GM23248 (cell line): ENCODE measurements around the gene OPCML. TPM values are rescaled to one million over a fixed set of nuclear protein-coding genes. Genes with fewer than 3 reads are reported as not detected.

Experiments used
- DNase-seq: peaks from one replicate; pipeline ENCODE4 v3.0.0-alpha.2; 2015
- H2AFZ ChIP-seq: fragments of 200-600 bp; sonication (generic); 2 replicates; pipeline ENCODE4 v1.6.1; 2016; ENCODE audit warnings: antibody characterized with exemption
- H3F3A ChIP-seq: fragments of 200-600 bp; sonication (generic); 2 replicates; pipeline ENCODE4 v1.6.1; 2016; ENCODE audit warnings: mild to moderate bottlenecking, antibody characterized with exemption, mixed run types; ENCODE audit not compliant: insufficient read depth
- H3K27ac ChIP-seq: fragments of 200-600 bp; sonication (generic); 2 replicates; pipeline ENCODE4 v1.5.1; 2016; ENCODE audit warnings: mild to moderate bottlenecking
- H3K27me3 ChIP-seq: fragments of 200-600 bp; sonication (generic); replicated peaks from 2 replicates; pipeline ENCODE4 v1.6.1; 2016; ENCODE audit warnings: mild to moderate bottlenecking; ENCODE audit not compliant: insufficient read depth
- H3K36me3 ChIP-seq: fragments of 200-600 bp; sonication (generic); 2 replicates; pipeline ENCODE4 v1.6.1; 2016; ENCODE audit warnings: low read depth, mild to moderate bottlenecking
- H3K4me1 ChIP-seq: fragments of 200-600 bp; sonication (generic); 2 replicates; pipeline ENCODE4 v1.6.1; 2016; ENCODE audit warnings: mild to moderate bottlenecking; ENCODE audit not compliant: insufficient read depth
- H3K4me2 ChIP-seq: fragments of 200-600 bp; sonication (generic); one replicate; pipeline ENCODE4 v1.6.1; 2016; ENCODE audit warnings: mild to moderate bottlenecking; ENCODE audit not compliant: unreplicated experiment
- H3K4me3 ChIP-seq: fragments of 200-600 bp; sonication (generic); 2 replicates; pipeline ENCODE4 v1.5.1; 2016; ENCODE audit warnings: mild to moderate bottlenecking
- H3K79me2 ChIP-seq: fragments of 200-600 bp; sonication (generic); 2 replicates; pipeline ENCODE4 v1.6.1; 2016; ENCODE audit warnings: mild to moderate bottlenecking; ENCODE audit not compliant: insufficient read depth
- H3K9ac ChIP-seq: fragments of 200-600 bp; sonication (generic); 2 replicates; pipeline ENCODE4 v1.6.1; 2016; ENCODE audit warnings: mild to moderate bottlenecking
- H3K9me2 ChIP-seq: fragments of 200-600 bp; sonication (generic); 2 replicates; pipeline ENCODE4 v1.6.1; 2016; ENCODE audit warnings: mixed run types, mild to moderate bottlenecking, moderate library complexity; ENCODE audit not compliant: insufficient read depth
- H3K9me3 ChIP-seq: fragments of 200-600 bp; sonication (generic); one replicate; pipeline ENCODE4 v1.6.1; 2017; ENCODE audit warnings: low read depth
- H4K20me1 ChIP-seq: fragments of 200-600 bp; sonication (generic); 2 replicates; pipeline ENCODE4 v1.6.0; 2016; ENCODE audit not compliant: insufficient read depth
- EZH2 ChIP-seq: fragments of 200-600 bp; sonication (generic); IDR thresholded peaks from 2 replicates; pipeline ENCODE4 v1.6.1; 2018; ENCODE audit warnings: antibody characterized with exemption, mild to moderate bottlenecking; ENCODE audit not compliant: insufficient read depth, poor library complexity, severe bottlenecking
- EZH2phosphoT487 ChIP-seq: fragments of 200-600 bp; sonication (generic); IDR thresholded peaks from 2 replicates; pipeline ENCODE4 v1.6.1; 2018; ENCODE audit warnings: antibody characterized with exemption, moderate library complexity, mild to moderate bottlenecking, low read depth; ENCODE audit not compliant: insufficient read depth
- WGBS, 2 experiments: methylation state at CpG; one replicate each; pipeline ENCODE4 v1.1.6; 2015 to 2017; ENCODE audit warnings: low lambda C conversion rate in 2 of 2, low coverage in 1 of 2; ENCODE audit errors: missing lambda C conversion rate in 2 of 2; 5-methylcytosine and 5-hydroxymethylcytosine counted together
- in situ Hi-C: fragments of 300-500 bp; cut with MboI; formaldehyde crosslinking; loops from 2 replicates; pipeline ENCODE4 v1.15.0; 2020
- polyA plus RNA-seq: library from polyadenylated mRNA; unstranded; fragments of >200 nt; fragmentation: Nextera tagmentation; extraction: Ambion mirVana; gene quantifications from 2 replicates; pipeline ENCODE4 v1.2.1, GENCODE V29; 2016
- total RNA-seq: library from RNA; depleted of rRNA; stranded (reverse); fragments of >200 nt; shearing (Covaris generic); gene quantifications from 2 replicates; pipeline ENCODE4 v1.2.3, GENCODE V29; 2014

The OPCML gene
- total and polyA plus RNA-seq, 2 experiments from 2014 or later, result 0.69 to 1.6 TPM

DNA sequence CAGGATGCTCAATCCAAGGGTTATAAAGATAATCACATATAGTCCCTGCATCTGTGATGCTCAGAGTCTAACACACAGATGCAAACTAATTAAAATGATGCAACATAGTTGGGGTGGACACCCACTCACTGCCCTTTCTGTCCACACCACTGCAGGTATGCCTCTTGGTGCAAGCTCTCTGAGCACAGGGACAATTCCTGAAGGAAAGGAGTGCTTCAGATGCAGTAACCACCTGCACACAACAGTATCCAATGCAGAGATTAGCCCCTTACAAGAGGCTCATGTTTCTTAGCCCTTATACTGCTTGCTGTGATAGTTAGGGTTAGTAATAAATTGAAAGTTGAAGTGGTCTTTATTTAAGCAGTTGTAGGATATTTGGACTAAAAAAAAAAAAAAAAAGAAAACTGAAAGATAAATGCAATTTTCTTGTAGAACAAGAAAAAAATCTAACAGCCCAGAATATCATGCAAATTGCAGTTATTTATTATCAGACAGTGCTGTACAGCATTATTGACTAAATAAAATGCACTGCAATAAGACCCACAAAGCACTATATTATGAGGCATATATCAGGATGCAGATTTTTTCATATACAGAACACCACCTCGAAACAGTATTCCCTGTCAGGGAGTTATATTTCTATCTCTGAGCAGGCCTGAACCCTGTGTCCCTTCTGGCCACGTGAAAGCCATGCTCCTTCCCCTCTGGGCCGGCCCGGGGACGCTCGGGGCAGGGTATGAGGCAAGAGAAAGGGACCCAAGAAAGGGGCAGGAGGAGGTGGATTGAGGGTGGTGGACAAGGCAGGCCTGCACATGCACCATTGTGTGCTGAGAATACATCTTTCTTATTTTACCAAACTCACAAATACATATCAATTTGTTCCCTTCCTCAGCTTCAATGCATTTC, 260.2 kb downstream of the OPCML start:
- TF ChIP-seq EZH2phosphoT487, result no peak
- no peak for TF ChIP-seq EZH2

GRCh38 chr11:133271206-133271605, 261.1 kb downstream of the OPCML start:
- peaks cover 5% of the 10 kb centered on the region for H3K9me3 ChIP-seq
- H3K4me2 ChIP-seq, result no peak overlapping the region
- no peaks in the 10 kb centered on the region for H3K27me3 ChIP-seq
- TF ChIP-seq EZH2phosphoT487 (no peak), EZH2 (no peak)
- no peaks in the 10 kb centered on the region for H3K9me2 ChIP-seq
- H3K9ac ChIP-seq, result no peak overlapping the region
- no peak overlapping the region for H3K4me3 ChIP-seq
- H3F3A ChIP-seq, result no peaks in the 10 kb centered on the region
- no peaks in the 10 kb centered on the region for H3K36me3 ChIP-seq
- no peak for DNase-seq
- no peaks in the 10 kb centered on the region for H4K20me1 ChIP-seq
- no peaks in the 10 kb centered on the region for H3K4me1 ChIP-seq
- no peak overlapping the region for H2AFZ ChIP-seq
- in situ Hi-C loops, result no loop called here
- no peak overlapping the region for H3K27ac ChIP-seq
- no peaks in the 10 kb centered on the region for H3K79me2 ChIP-seq

More for the DNA sequence above, 260.2 kb downstream of the OPCML start:
- in situ Hi-C loops, result no loop called here
- H2AFZ ChIP-seq, result no peak overlapping the region
- H3K27me3 ChIP-seq, result no peaks in the 10 kb centered on the region
- WGBS, 2 experiments, result 13 to 22% methylated on average over 6 of the region's 6 CpGs
- H3K79me2 ChIP-seq, result no peaks in the 10 kb centered on the region
- H4K20me1 ChIP-seq, result no peaks in the 10 kb centered on the region
- no peak for DNase-seq
- H3K36me3 ChIP-seq, result no peaks in the 10 kb centered on the region
- no peak overlapping the region for H3K27ac ChIP-seq
- H3K4me1 ChIP-seq, result no peaks in the 10 kb centered on the region
- no peaks in the 10 kb centered on the region for H3K9me2 ChIP-seq
- no peaks in the 10 kb centered on the region for H3F3A ChIP-seq
- H3K9me3 ChIP-seq, result peaks cover 5% of the 10 kb centered on the region
- no peak overlapping the region for H3K4me3 ChIP-seq
- H3K9ac ChIP-seq, result no peak overlapping the region
- H3K4me2 ChIP-seq, result no peak overlapping the region

DNA sequence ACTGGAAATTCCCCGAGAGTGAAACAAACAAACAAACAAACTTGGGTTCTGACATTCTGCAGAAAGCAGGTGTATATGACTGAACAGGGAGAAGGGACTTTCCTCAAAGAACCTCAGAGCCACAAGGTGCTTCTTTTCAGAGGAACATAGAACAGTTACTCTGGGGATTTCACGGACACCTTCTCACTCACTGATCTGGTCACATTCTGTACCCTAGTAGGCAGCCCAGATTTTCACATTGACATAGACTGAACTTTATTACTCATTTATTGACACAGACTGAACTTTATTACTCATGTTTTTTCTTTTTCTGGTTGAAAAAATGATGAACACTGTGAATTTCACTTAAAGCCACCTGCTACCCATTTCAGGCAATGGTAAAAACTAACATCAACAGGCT, 263.0 kb downstream of the OPCML start:
- TF ChIP-seq EZH2 (no peak), EZH2phosphoT487 (no peak)
- Histone ChIP-seq H3K36me3 (no peaks in the 10 kb centered on the region), H3K27me3 (no peaks in the 10 kb centered on the region), H3K9ac (no peak overlapping the region), H3K9me3 (peaks cover 5% of the 10 kb centered on the region), H3F3A (no peaks in the 10 kb centered on the region), H2AFZ (no peak overlapping the region), H3K79me2 (no peaks in the 10 kb centered on the region), H4K20me1 (no peaks in the 10 kb centered on the region), H3K4me1 (no peaks in the 10 kb centered on the region), H3K4me3 (no peak overlapping the region), H3K9me2 (no peaks in the 10 kb centered on the region), H3K27ac (no peak overlapping the region), H3K4me2 (no peak overlapping the region)
- no peak for DNase-seq
- in situ Hi-C loops, result no loop called here
- 11 to 15% methylated on average over 2 of the region's 2 CpGs for WGBS, 2 experiments

DNA sequence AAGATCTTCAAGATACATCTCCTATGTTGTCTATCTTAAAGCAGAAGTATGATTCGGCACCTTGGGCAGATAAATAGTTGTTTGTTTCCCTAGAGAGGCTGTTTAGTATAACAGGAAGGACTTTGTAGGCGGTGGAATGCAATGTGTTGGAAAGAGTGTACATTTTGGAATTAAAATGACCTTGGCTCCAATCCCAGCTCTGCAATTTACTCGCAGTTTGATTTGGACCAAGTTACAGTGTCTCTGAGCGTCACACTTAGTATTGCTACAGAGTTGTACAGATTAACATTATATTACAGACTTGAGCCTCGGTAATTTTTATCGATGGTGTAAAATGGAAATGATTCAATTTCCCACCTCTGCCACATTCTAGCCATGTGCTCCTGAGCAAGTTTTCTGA, 265.3 kb downstream of the OPCML start:
- Histone ChIP-seq H3K9me3 (peaks cover 5% of the 10 kb centered on the region), H3K36me3 (no peaks in the 10 kb centered on the region), H3K9ac (no peak overlapping the region), H3K79me2 (no peaks in the 10 kb centered on the region), H2AFZ (no peak overlapping the region), H3K27ac (no peak overlapping the region), H3K4me1 (no peaks in the 10 kb centered on the region), H3K9me2 (no peaks in the 10 kb centered on the region), H3K4me3 (no peak overlapping the region), H3K27me3 (no peaks in the 10 kb centered on the region), H3F3A (no peaks in the 10 kb centered on the region), H3K4me2 (no peak overlapping the region), H4K20me1 (no peaks in the 10 kb centered on the region)
- no peak for DNase-seq
- in situ Hi-C loops, result no loop called here
- 9 to 14% methylated on average over 6 of the region's 6 CpGs for WGBS, 2 experiments
- TF ChIP-seq EZH2phosphoT487 (no peak), EZH2 (no peak)
